ENCODE measurements around the gene MEIS2.

GRCh38 chr15:36897834-36898233 lies 202.5 kb downstream of the MEIS2 start:
- no peak for TF ChIP-seq CTCF (IDR thresholded peaks at IDR 0.05)
- no peak for TF ChIP-seq POLR2A (IDR thresholded peaks at IDR 0.05)

Data from Peyer's patch (tissue), 4 donors.